GM21825 (cell line): ENCODE measurements around the gene CNN2.

ENCODE experiments used
- ATAC-seq: cut with Tn5 transposase; IDR thresholded peaks from one replicate; pipeline ENCODE4 v1.9.1; 2021; ENCODE audit warnings: mild to moderate bottlenecking, moderate library complexity; ENCODE audit not compliant: unreplicated experiment

Gene CNN2

DNA sequence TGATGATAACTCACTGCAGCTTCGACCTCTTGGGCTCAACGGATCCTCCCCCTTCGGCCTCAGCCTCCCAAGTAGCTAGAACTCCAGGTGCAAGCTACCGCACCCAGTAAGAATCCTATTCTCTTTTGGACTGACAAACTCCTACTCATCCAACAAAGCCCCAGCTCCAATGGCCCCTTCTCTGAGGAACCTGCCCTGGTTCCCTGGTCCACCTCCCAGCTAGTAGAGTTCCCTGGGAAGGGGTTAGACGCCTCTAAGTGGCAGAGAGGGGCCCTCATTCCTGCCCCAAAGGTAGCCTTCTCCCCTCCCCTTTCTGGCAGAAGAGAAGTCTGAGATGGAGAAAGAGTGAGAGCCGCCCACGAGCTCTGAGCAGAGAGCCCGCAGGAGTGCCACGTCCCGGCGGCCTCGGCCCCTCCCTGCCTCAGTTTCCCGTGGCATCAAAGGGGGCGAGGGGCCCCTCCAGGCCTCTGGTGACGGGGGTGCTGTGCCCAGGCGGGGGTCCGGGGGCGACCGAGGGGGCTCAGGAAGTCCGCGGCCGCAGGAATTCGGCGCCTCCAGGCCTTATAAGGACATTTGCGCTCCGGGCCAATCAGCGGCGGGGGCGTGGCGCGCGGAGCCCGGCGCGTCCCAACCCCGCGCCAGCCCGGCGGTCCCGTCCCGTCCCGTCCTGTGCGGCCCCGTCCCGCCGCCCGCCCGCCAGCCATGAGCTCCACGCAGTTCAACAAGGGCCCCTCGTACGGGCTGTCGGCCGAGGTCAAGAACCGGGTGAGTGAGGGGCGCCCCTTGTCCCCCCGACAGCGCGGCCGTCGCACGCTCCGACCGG is at the start of gene CNN2:
TSS of gene CNN2 (plus strand) at position 649 of the 823 bp plus-strand sequence. CDS start at position 703, 54 bp downstream.
- ATAC-seq = peak; percentile 44

DNA sequence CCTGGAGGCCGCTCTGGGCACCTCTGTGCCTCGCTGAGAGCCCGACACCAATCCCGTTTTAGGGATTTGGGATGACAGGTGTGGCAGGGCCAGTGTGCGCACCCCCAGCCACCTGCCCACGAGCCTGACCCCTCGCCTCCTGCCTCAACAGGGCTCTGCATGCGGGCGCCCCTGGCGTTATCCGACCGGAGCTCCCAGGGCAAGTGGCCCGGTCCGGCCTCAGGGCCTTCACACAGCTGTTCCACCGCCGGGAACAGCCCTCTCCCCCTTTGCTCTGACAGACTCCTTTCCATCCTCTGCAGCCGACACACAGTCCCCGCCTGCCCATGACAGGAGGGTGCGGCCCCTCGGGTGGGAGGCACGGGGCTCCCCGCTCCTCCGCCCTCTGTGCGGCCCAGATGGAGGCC is 49.3 kb upstream of the CNN2 start:
- no peak for ATAC-seq

DNA sequence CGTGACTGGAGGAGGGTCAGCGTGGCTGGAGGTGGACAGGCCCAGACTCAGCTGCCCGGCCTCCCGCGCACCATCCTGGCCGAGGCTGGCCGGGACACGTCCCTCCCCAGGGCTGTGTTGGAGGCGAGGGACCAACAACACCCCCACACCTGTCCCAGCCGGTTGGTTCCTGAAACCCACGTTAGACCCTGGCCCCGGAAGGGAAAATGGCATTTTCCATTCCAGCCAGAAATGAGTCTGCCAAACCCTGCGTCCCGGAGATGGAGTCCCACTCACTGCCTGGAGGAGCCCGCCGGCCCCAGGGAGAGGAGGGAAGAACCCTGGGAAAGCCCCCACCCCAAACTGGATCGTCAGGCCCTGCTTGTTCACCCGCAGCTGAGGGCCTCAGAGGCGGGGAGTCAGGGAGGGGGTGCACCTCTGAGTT is 47.1 kb upstream of the CNN2 start:
- ATAC-seq = no peak

DNA sequence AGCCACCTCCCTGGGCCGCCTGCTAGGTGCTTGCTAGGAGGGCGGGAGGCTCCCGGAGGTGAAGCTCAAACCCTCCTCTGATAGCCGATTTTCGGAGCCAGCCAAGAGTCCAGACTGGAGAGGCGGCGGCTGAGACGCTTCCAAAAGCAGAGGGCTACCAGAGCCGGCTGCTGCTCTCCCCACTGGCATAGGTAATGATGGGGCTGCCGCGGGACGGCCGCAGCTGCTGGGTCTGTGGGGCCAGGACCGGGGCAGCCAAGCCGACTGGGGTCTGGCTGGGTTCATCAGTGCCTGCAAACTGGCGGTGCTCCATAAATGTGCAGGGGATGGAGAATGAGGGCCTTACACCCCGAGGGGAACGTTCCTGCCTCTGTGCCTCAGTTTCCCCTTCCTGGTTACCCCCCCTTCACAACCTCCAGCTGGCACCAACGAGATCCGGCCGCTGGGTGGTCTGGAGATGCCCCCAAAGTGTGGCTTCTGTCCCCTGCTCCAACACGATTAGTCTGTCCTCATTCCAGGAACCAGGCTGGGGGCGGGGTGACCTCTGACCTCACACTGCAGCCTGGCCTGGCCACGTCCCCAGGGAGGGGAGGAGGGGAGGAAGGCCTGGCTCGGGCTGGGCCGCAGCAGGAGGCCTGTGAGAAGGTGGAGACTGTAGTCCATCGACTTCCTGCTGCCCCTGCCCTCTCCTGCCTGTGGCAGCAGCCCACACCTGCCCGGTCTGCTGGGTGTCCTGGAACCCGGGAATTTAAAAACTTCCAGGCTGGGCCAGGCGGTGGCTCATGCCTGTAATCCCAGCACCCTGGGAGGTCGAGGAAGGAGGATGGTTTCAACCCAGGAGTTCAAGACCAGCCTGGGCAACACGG is 46.0 kb upstream of the CNN2 start:
- no peak for ATAC-seq

DNA sequence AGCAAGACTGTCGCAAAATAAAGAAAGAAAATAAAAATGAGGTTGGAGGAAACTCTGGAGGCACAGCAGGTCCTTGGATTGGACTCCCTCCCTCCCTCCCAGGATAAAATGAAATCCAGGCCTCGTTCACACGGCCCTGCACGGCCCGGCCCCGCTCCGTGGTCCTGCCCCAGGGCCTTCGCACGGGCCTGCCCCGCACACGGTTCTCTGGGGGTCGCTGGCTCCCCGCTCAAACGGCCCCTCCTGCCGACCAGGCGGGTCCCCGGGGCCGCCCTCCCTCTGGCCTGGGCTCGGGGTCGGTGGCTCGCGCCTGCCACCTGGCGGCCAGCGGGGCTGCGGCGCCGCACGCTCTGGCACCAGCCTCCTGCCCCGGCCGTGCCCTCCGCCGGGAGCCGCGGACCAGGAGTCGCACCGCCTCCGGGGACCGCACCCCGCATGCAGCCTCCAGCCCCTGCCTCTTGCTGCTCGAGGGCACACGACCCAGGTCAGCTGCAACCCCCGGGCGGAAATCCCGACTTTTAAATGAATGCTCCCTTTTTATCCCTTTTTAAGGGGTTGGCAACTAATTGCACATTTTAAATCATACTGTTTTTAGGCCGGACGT is 43.7 kb upstream of the CNN2 start:
- ATAC-seq = peak; percentile 49

DNA sequence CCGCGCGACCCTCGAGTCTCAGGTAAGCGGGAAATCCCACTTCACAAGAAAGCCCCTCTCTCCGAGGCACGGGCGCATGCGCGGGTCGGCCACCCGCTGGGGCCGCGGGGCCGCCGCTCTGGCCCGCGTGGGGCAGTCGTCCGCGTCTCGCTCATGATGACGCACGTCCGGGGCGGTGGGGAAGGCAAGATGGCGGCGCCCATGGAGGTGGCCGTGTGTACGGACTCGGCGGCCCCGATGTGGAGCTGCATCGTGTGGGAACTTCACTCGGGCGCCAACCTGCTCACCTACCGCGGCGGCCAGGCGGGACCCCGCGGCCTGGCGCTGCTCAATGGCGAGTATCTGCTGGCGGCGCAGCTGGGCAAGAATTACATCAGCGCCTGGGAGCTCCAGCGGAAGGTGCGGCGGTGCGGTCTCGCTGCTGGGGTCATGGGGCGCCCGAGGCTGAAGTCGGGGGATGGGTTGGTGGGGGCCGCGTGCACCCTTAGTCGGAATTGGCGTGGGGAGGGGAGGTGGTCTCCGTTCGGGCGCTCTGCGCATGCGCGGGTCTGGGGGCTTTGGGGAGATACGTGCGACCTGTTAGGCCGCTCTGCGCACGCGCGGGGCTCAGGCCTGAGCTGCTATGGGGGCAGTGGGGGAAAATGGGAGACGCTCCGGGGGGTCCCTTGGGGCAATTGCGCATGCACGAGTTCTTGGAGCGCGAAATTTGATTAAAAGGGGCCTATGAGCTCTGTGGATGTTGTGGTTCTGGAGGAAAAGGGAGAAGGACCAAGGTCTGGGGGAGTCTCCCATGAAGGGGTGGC is 42.0 kb upstream of the CNN2 start, which contains the start of gene WDR18:
TSS of gene WDR18 (plus strand) at position 181 of the 803 bp plus-strand sequence. CDS start at position 190, 9 bp downstream.
- peak; percentile 70 for ATAC-seq

DNA sequence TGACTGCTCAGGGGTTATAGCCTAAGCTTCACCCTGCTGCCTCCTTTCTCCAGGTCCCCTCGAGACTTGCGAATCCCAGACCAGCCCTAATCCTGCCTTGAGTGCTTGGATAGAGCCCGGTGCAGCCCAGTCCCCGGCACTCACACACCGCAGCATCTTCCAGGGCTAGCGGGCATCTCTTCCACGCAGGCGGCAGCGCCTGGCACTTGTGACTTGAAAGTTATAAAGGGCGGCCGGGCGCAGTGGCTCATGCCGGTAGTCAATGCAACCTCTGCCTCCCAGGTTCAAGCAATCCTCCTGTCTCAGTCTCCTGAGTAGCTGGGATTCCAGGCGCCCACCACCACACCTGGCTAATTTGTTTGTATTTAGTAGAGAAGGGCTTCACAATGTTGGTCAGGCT is 40.3 kb upstream of the CNN2 start:
- ATAC-seq = no peak

DNA sequence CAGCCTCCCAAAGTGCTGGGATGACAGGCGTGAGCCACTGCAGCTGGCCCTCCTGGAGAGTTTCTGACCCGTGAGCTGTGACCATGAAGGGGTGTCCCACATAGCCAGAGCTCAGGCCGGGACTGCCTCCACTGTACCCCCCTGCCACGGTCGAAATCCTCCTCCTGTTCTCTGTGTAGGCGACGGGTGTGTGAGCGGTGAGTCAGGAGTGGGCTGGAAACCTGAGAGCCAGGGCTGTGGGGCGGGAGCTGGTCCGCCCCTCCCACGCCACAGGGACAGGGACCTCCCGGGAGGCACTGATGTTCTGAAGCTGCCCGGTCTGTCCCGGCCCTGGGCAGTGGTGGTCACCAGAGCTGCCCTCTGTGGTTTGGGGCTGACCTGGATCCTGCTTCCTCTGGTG is 38.3 kb upstream of the CNN2 start:
- no peak for ATAC-seq

DNA sequence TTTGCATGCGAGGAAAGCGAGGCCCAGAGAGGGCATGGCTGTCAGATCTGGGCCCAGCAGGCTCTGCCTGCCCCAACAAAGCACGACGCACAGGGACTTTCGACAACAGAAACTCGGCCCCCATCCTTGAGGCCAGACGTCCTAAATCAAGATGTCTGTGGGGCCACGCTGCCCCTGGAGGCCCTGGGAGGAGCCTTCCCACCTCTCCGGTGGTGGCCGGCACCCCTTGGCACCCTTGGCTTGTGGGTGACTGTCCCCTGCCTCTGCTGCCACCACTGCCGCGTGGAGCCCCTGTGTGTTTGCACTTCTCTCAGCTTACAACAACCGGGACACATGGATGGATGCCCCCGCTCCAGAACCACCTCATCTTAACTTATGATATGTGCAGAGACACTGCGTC is 37.9 kb upstream of the CNN2 start:
- ATAC-seq = no peak

DNA sequence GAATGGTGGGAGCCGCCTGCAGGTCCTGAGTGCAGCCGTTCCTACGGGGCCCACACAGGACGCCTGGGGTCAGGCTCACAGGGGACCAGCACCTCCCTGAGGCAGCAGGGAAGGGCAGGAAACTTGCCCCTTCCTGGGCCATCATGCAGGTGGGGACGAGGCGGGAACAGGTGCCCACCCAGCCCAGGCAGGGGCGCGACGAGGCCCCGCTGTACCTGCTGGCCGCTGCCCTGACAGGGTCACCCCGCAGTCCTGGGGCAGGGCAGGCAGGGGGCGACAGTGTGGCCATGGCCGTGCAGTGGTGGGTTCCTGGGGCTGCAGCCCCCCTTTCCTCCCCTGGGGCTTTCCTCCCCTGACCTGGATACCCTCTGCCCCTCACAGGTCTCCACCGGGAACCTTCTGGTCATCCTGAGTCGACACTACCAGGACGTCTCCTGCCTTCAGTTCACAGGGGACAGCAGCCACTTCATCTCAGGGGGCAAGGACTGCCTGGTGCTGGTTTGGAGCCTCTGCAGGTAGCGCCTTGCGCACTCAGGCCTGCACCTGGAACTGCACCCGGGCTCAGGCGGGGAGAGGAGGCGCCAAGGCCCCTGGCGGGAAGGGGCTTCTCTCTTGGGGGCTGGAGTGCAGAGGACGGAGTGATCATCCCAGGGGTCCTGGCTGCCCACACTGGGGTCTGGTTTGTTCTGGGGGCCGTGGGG is 36.9 kb upstream of the CNN2 start:
- no peak for ATAC-seq

DNA sequence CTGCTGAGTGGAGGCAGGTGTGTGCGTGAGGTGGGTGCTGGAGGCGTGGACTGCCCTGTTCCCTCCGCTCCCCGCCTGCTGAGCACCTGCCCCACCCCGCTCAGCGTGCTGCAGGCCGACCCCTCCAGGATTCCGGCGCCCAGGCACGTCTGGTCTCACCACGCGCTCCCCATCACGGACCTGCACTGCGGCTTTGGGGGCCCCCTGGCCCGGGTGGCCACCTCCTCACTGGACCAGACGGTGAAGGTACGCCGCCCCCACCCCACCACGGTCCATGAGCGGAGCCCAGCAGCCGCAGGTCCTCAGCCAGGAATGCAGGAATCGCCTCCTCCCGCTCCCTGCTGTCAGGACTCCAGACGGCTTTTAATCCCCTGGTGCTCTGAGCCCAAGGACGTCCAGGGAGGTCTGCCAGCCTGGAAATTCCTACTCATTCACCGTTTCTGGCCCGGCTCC is 36.3 kb upstream of the CNN2 start:
- ATAC-seq = no peak

DNA sequence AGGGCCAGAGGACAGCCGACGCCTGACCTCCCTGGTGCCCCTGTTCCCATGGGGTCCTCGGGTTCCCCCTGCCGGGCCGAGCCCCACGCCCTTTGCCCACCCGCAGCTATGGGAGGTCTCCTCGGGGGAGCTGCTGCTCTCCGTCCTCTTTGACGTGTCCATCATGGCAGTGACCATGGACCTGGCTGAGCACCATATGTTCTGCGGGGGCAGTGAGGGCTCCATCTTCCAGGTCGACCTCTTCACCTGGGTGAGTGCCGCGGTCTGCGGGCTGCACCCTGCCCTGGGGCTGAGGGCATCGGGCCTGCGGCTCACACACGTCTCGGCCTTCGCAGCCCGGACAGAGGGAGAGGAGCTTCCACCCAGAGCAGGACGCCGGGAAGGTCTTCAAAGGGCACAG is 35.7 kb upstream of the CNN2 start:
- ATAC-seq = no peak

DNA sequence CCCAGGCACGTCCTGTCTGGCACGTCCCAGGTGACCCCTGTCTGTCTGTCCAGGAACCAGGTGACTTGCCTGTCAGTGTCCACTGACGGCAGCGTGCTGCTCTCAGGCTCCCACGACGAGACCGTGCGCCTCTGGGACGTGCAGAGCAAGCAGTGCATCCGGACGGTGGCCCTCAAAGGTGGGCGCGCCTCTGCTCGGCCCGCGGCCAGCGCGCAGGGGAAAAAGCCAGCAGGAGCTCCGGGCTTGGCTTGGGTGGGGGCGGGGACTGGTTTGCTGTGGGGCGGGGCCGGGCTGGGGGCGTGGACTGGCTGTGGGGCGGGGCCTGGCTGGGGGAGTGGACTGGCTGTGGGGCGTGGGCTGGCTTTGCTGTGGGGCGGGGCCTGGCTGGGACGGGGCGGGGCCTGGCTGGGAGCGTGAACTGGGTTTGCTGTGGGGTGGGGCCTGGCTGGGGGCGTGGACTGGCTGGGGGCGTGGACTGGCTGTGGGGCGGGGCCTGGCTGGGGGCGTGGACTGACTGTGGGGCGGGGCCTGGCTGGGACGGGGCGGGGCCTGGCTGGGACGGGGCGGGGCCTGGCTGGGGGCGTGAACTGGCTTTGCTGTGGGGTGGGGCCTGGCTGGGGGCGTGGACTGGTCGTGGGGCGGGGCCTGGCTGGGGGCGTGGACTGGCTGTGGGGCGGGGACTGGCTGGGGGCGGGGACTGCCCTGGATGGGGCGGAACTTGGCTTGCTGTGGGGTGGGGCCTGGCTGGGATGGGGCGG is 35.1 kb upstream of the CNN2 start:
- ATAC-seq = no peak

DNA sequence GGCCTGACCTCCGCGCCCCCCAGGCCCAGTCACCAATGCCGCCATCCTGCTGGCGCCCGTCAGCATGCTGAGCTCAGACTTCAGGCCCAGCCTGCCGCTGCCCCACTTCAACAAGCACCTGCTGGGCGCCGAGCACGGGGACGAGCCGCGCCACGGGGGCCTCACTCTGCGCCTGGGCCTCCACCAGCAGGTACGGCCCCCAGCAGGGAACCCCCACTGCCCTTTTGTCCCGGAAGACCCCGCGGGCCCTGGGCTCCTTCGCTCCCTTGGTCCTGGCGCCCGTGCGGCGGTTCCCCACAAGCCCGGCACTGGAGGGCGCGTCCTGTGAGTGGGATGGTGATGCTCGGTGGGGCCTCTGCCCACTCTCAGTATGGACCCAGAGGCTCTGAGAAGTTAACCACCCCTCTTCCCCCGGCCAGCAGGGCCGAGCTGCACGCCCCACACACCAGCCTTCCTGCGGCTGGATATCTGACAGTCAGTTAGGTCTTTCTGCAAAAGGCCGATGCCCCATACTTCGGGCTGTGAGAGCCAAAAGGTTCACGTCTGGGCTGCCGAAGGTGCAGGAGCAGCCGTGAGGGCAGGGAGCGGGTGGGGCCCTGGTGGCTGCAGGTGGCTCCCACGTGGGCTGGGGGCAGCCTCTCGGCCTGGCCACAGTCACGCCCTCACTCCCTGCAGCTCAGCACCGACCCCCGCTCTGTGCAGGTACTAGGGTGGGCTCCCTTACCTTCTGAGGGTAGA is 34.3 kb upstream of the CNN2 start:
- ATAC-seq = no peak

DNA sequence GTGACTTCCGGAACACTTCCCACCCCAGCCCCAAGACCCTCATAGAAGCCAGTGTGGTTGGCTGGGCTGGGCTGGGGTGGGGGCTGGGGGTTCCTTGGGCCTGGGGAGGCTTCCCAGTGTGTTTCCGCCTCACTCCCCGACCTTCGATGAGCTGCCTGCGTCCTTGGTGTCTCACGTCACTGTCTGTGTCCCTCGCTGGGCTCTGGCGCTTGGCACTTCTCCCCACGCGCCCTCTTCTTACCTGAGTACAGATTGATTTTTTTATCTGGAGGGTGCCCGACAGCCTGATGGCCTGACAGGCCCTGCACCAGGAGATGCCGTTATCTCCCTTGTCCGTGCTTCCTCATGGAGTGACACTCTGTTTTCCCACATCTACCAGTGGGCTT is 33.7 kb upstream of the CNN2 start:
- ATAC-seq = no peak

DNA sequence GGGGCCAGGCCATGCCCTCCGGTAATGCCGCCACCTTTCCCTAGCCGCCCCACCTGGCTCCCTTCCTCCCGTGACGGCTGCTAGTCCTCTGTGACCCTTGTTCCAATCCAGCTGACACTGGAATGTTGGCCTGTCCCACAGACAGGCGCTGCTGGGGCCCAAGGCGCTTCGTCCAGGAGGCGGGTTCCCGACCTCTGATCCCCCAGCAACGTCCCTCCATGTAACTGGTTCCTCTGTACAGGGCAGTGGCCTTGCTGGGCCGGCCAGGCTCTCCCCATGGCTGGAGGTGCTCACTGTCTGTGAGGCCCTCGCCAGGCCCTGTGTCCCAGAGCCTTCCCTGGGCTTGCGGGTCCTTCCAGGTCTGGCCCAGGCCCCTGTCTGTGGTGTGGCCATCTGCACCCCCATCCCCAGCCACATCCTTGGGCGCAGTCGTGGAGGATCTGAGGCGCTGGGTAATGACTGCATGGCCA is 33.0 kb upstream of the CNN2 start:
- ATAC-seq = no peak

DNA sequence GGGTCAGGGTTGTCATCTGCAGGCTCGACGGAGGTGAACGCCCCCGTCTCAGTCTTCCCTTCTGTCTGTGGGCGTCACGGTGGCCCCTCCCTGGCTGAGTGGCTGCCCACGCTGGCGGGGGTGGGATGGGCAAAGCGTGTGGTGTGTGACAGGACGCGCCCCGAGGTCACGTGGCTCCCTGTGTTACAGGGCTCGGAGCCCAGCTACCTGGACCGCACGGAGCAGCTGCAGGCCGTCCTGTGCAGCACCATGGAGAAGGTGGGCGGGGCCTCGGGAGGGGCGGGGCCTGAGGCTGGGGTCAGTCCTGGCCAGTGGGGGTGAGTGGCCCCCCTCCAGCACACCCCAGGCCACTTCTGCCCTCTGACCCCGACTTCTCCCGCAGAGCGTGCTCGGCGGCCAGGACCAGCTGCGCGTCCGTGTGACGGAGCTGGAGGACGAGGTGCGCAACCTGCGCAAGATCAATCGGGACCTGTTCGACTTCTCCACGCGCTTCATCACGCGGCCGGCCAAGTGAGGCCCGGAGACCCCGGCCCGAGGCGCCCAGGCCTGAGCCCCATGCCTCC is 32.5 kb upstream of the CNN2 start:
- no peak for ATAC-seq

DNA sequence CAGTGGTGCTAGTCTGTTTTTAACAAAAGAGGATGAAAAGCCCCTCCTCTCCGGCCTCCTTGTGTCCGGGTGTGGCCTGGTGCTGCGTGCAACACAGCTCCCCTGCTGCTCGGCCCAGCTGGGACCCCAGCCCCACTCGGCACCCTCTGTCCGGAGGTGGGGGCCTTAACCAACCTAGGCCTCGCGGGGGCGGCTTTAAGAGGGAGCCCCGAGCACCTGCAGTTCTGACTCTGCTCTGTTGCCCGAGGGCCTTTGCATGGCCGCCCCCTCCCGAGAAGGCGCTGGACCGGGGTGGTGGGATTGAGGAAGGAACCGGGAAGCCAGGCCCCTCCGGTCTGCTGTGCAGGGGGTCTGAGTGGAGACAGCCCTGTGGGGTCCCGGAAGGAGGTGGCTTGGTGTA is 31.9 kb upstream of the CNN2 start:
- no peak for ATAC-seq
